Measurements from ENCODE around the gene ASS1. TPM values are rescaled to one million over a fixed set of nuclear protein-coding genes. Genes with fewer than 3 reads are reported as not detected.

Gene ASS1
- total RNA-seq, 1 donor from 2014 or later: 80.1 TPM

DNA sequence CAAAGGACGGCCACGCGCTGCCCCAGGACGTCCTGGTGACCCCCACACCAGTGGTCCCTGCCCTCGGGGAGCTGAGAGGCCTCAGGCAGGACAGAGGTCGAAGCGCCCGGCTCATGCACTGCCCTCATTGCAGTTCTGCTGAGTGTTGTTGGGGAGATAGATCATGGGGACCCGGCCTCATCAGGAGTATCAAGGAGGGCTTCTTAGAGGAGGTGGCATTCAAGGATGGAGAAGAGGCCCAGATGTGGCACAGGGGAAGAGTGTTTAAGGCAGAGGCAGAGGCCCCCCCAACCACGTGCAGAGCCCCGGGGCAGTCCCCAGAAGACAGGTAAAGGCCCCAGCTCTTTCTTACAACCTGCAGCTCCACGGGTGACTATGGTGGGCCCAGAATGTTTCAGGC lies 26.2 kb downstream of the ASS1 start:
- DNase-seq (ENCODE audit: low read depth): no peak

- DNase-seq (ENCODE audit: low read depth): no peak
Measured at GRCh38 chr9:130471411-130472183, 26.8 kb downstream of the ASS1 start.

- DNase-seq (ENCODE audit: low read depth): no peak
Measured at GRCh38 chr9:130472184-130472705, 27.5 kb downstream of the ASS1 start.

GRCh38 chr9:130473009-130473408 lies 28.2 kb downstream of the ASS1 start:
- DNase-seq (ENCODE audit: low read depth): no peak

DNA sequence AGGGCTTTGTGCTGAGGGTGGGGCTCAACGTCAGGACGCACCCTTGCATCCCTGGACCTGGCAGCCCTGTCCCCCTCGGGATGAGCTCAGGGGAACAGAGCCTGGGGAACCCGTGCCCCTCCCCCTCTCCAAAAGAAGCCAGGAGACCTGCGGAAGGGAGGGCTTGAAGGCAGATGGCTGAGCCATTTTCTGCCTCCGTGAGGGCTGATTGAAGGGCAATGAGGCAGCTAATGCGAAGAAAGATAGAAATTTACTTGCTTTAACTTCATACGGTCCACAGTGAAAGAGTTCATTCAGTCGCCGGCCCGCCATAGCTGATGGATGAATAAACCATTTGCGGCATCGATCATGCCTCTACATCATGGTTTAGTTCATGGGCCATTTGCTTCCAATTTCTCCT lies 28.8 kb downstream of the ASS1 start:
- no peak for DNase-seq (ENCODE audit: low read depth)

DNA sequence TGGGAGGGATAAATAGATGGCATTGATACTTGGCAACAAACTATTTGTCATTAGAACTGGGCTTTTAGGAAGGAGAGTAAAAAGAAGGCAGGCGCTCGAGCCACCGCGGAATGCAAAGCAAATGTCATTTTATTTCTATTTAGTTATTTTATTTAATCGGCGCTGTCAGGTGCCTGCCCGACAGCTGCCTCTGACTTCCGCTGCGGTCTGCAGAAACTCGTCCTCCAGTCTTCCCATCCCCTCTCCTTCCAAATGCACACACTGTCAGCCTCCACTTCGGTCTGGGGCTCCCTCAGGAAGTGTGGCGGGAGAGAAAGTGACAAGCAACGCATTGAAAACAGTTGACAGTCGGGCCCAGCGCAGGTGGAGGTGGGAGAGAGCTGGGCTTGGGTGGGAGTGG lies 29.3 kb downstream of the ASS1 start:
- no peak for DNase-seq (ENCODE audit: low read depth)

DNA sequence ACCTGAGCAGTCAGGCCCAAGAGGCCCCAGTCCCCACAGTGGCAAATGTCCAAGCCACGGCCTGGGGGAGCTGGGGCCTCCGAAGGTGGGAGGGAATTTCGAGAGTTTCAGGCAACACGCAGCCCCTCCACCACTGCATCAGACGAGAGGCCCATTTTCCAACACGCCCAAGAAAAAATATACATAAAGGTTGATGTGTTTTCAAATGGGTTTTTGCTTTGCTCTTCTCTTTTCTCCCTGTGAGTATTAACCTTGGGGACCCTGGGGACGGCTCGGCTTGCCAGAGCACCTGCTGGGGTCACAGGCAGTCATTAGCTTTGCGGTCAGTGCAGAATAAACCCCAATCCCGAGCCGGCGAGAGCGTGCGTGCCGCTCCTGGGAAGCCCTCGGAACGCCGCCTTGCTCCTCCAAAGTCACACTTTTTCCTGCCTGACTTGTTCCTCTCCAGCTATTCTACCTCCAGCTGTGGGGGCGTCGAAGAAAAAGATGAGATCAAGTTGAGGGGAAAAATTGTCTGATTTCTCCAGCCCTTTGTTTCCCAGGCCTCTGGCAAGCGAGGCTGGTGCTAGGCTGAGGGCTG lies 31.5 kb downstream of the ASS1 start:
- no peak for DNase-seq (ENCODE audit: low read depth)

GRCh38 chr9:130477564-130477963 lies 32.8 kb downstream of the ASS1 start:
- no peak for DNase-seq (ENCODE audit: low read depth)

GRCh38 chr9:130478152-130478551 lies 33.4 kb downstream of the ASS1 start:
- no peak for DNase-seq (ENCODE audit: low read depth)

DNA sequence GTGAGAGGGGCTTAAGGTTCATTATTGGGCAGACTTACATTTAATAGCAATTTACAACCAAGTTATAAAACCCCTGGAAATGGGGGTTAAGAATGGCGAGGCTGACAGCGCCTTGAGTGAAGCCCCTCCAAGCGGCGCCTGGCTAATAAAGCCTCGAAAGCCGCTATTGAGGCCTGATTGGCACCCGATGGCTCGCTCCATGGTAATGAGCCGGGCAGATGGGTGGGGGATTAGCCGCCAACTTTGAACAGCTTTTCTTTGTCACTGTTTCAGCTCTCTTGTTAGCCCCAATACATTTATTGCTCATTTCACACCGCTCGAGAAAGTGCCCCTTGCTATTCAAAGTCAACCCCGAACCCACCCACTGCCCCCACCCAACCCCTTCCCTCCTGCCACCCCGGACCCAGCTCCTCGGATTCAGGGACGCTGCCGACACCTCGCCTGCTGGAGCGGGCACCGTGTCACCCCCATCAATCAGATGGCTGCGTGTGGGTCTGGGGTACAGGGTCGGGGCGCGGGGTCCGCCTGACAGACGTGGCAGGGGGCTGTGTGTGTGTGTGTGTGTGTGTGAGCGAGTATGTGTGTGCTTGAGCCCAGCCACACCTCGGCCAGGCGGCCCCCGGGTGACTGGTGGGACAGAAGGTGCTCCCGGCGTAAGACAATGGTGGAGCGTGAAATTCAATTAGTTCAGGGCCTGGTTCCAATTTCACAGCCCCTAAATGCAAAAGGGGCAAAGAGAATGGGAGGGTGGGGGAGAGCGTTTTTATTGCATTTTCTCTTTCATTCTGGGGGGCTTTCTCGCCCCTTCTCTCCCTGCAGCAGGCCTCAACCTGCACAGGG lies 34.2 kb downstream of the ASS1 start:
- no peak for DNase-seq (ENCODE audit: low read depth)

- no peak for DNase-seq (ENCODE audit: low read depth)
Measured at GRCh38 chr9:130479587-130479986, 34.8 kb downstream of the ASS1 start.

GRCh38 chr9:130480673-130481072 lies 35.9 kb downstream of the ASS1 start:
- DNase-seq (ENCODE audit: low read depth): no peak

GRCh38 chr9:130482463-130482862 lies 37.7 kb downstream of the ASS1 start:
- no peak for DNase-seq (ENCODE audit: low read depth)

DNA sequence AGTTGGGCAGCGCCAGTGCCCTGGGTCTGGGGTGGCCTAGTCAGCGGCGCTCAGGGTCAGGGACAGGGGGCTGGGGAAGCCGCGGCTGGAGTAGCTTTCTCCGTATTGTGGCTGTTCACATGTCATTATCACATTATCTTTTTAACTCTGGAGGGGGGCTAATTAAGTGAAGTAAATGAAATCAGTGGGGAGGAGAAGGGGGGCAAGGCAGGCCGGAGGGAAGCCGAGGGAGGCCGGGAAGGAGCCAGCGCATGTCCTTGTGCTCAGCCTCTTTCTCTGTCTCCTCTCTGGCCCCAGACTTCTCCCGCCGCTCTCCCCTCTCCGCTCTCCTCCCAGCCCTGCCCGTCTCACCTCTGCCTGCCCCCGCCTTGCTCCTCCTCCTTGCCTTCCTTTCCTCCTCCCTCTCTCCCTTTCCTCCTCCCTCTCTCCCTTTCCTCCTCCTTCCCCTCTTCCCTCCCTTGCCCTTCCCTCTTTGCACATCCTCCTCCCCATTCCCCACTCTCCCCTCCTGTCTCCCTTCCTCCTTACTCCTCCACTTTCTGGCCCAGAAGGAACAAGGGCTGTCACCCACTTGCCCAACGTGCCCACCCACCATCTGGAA lies 38.7 kb downstream of the ASS1 start:
- DNase-seq (ENCODE audit: low read depth): no peak

GRCh38 chr9:130484362-130485072 lies 39.8 kb downstream of the ASS1 start:
- DNase-seq (ENCODE audit: low read depth): no peak

GRCh38 chr9:130486103-130486502 lies 41.3 kb downstream of the ASS1 start:
- DNase-seq (ENCODE audit: low read depth): no peak

- DNase-seq (ENCODE audit: low read depth): no peak
Measured at GRCh38 chr9:130487500-130487899, 42.7 kb downstream of the ASS1 start.

DNA sequence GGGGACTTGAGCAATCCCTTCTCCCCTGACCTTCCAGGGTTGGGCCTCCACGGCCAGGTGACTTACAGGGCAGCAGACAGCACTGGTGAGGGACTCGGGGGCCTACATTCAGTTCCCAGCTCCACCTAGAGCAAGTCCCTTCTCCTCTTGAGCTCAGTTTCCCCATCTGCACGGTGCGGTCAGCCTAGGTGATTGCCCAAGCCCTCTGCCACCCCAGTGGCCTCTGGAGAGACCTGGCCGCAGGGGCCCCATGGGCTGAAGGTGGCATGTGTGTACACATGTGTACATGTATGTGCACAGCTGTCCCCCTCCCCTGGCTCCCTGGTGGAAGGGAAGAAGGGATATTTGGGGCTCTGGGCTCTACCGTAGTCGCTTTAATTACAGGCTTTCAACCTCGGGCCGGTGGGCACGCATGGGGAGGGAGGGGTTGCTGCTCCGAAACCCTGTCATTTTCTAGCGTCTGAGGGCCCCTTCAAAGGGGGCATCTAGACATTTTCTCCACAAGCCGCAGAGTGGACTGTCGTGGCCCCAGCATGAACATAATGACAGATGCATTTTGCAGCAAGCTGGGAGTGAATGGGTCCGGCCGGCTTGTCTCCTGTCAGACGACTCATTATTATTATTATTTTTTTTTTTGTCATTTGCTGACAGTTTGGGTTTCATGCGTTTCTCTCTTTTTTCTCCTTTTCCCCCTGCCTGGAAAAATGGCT lies 44.0 kb downstream of the ASS1 start:
- DNase-seq (ENCODE audit: low read depth): no peak

DNA sequence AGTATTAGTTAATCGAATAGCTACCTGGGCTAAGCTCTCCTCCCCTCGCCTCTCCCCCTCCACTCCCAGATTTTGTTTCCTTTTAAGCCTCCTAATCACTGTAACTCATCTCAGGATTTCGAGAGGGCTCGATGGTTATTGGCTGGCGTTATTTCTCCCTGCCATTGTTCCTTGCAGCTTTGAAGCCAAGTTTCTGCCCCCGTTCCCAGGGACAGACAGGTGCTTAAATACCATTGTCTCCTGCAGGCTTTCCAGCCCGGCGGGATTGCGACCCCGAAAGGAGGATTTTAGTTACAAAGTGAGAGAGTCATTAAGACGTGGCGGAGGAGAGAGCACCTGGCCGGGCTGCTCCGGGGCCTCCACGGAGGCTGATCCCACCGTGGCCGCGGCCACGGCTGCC lies 46.2 kb downstream of the ASS1 start:
- DNase-seq (ENCODE audit: low read depth): no peak

- no peak for DNase-seq (ENCODE audit: low read depth)
Measured at GRCh38 chr9:130491830-130492482, 47.2 kb downstream of the ASS1 start.

All from myocyte (in vitro differentiated cells).